Activated CD8-positive, alpha-beta memory T cell treated with anti-CD3 and anti-CD28 coated beads, Interleukin-2, amount 10 ng/mL, durations not matched to agents 7 days and 5 days (primary cell): Measurements from ENCODE around the gene SFT2D1. TPM values are rescaled to one million over a fixed set of nuclear protein-coding genes. Genes with fewer than 3 reads are reported as not detected.
A peak's percentile ranks its signal among the peaks of the same experiment; 100 is the strongest.

Experiments
- ATAC-seq: fragments of 150-1000 bp; cut with Tn5 transposase; one replicate; pipeline ENCODE4 v1.10.0; 2021; ENCODE audit warnings: moderate library complexity
- CTCF ChIA-PET: fragments of 350-600 bp; sonication (Branson Sonifier 250); formaldehyde crosslinking; loops from one replicate; lab custom pipeline; 2021; ENCODE audit warnings: antibody characterized with exemption; lab: Charles Lee
- DNase-seq: peaks from one replicate; pipeline ENCODE4 v3.0.0-alpha.2; 2020
- H3K27ac Mint-ChIP-seq: one replicate; pipeline ENCODE4 v1.8.0; 2021; ENCODE audit warnings: mild to moderate bottlenecking, mixed read lengths
- H3K27me3 Mint-ChIP-seq: one replicate; pipeline ENCODE4 v1.8.0; 2021; ENCODE audit warnings: mixed read lengths
- H3K36me3 Mint-ChIP-seq: one replicate; pipeline ENCODE4 v1.8.0; 2021; ENCODE audit warnings: mild to moderate bottlenecking, mixed read lengths
- H3K4me1 Mint-ChIP-seq: one replicate; pipeline ENCODE4 v1.8.0; 2021; ENCODE audit warnings: mixed read lengths
- H3K4me3 Mint-ChIP-seq: one replicate; pipeline ENCODE4 v1.8.0; 2021; ENCODE audit warnings: mild to moderate bottlenecking, moderate library complexity, mixed read lengths
- H3K9me3 Mint-ChIP-seq: one replicate; pipeline ENCODE4 v1.8.0; 2022; ENCODE audit warnings: low read depth, mixed read lengths
- total RNA-seq, 2 experiments: library from RNA; stranded (reverse); gene quantifications; one replicate each; pipeline ENCODE4 v1.2.3, GENCODE V29; 2021

SFT2D1 gene
- total RNA-seq, 2 experiments from 2014 or later: 35.6 to 40.0 TPM

DNA sequence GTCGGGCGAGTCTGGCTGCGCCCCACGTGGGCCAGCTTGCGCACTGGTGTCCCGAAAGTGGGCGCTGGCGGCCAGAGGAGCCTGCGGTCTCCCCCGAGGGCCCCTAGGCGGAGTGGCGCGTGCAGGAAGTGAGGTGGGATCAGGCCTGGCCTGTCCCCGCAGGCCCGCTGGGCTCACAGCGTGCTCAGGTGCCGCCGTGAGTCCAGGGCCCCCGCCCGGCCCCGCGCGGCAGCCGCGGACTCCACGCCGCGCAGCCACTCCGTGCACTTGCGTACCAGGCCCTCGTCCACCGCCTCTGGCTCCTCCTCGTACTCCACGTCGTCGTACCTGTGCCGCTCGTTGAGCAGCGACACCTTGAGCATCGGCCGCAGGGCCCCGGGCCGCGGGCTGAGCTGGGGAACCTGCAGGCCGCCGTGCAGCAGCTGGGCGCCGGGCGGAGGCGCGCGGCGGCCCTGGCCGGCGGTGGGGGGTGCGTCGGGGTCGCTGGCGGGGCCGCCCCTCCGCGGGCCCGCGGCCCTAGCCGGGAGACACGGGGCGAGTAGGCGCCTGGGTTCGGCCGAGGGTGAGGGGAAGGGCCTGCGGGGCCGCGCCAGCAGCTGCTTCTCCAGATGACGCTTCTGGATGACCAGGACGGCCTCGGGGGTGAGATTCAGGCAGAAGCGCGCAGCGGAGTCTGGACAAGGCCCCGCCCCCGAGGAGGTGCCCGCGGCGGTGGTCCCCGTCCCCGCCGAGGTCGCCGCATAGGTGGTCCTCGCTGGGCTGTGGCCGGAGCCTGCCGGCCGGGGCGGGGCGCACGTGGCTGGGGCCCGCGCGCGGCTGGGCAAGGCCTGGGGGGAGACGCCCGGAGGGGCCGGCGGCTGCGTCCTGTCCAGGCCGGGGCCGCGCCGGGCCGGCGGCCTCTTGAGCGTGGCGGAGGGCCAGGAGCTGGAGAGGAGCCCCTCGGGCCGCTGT, 35.0 kb downstream of the SFT2D1 start:
- peaks cover 66% of the 10 kb centered on the region for H3K27me3 Mint-ChIP-seq
- CTCF ChIA-PET: interaction anchor here (1.0 to 7.4 kb wide), 2 partner anchors 13 to 71 kb away, joined by 3 to 93 read pairs; no protein-coding TSS in a partner anchor
- peaks cover 3% of the 10 kb centered on the region for H3K4me1 Mint-ChIP-seq
- no peak overlapping the region for H3K4me3 Mint-ChIP-seq
- no peak for DNase-seq
- no peak overlapping the region for H3K27ac Mint-ChIP-seq
- peak; percentile 30 for ATAC-seq
- H3K36me3 Mint-ChIP-seq: no peaks in the 10 kb centered on the region
- no peaks in the 10 kb centered on the region for H3K9me3 Mint-ChIP-seq

DNA sequence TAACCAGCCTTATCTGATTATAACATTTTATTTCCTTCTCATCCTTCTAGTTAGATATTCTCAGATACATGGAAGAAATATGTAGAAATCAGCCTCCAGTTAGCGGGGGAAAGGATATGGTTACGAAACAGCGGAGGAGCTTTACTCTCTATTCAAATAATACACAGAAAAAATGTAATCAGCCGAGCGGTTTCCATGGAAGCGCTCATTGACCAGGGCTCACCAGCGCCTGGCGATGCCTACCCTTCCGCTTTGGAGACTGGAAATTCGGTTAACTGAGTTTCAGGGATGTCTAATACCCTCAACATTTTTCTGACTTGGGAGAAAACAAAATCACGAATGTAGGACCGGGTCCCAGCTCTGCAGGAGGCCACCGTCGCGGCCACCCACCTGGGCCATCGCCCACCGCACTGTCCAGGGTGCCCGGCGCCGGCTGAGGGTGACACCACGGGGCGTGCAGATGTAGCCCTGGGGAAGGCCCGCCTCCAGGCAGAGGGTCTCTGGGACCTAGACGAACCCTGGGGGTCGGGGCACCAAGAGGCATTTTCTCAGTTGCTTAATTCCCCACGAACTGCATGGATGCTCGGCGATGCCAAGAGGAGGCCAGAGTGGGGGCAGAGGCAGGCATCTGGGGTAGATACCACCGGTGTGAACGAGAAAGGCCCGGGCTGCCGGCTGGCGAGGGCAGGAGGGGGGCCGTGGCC, 35.8 kb downstream of the SFT2D1 start:
- H3K36me3 Mint-ChIP-seq: no peaks in the 10 kb centered on the region
- CTCF ChIA-PET: interaction anchor here (1.0 kb wide), 1 partner anchor 13 kb away, joined by 3 read pairs; no protein-coding TSS in a partner anchor
- H3K27me3 Mint-ChIP-seq: peaks cover 67% of the 10 kb centered on the region
- no peaks in the 10 kb centered on the region for H3K9me3 Mint-ChIP-seq
- H3K4me1 Mint-ChIP-seq: peaks cover 3% of the 10 kb centered on the region
- H3K27ac Mint-ChIP-seq: no peak overlapping the region
- ATAC-seq (no peak), DNase-seq (no peak)
- H3K4me3 Mint-ChIP-seq: no peak overlapping the region

DNA sequence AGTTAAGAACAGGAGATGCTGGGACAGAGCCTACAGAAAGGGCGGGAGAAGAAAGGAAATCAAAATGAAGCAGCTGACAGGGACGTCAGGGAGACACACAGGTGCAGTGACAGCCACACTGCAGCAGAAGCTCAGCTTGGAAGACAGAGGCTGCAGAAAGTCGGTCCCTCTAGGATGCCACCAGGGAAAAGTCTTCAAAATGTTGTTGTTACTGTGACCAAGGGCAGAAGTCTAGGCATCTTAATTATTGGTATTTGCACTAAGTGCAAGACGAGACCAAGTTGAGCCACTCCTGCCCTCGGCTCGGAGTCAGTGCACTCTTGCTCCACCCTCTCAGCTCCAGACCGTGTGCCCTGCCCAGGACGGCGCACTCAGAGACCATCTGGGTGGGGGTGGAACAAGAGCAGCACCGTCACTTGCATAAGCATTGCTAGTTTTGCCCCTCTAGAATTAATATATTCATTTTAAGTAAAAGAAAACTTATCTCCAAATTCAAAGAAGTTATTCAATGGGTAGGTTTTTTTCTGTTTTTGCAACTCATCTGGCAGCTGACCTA, 36.7 kb downstream of the SFT2D1 start:
- CTCF ChIA-PET: interaction anchor here (1.2 kb wide), 1 partner anchor 30 kb away, joined by 3 read pairs; no protein-coding TSS in a partner anchor
- Mint-ChIP-seq H3K27me3 (peaks cover 64% of the 10 kb centered on the region), H3K36me3 (no peaks in the 10 kb centered on the region), H3K4me1 (peaks cover 3% of the 10 kb centered on the region), H3K4me3 (no peak overlapping the region), H3K27ac (no peak overlapping the region), H3K9me3 (no peaks in the 10 kb centered on the region)
- DNase-seq: no peak
- ATAC-seq: no peak

DNA sequence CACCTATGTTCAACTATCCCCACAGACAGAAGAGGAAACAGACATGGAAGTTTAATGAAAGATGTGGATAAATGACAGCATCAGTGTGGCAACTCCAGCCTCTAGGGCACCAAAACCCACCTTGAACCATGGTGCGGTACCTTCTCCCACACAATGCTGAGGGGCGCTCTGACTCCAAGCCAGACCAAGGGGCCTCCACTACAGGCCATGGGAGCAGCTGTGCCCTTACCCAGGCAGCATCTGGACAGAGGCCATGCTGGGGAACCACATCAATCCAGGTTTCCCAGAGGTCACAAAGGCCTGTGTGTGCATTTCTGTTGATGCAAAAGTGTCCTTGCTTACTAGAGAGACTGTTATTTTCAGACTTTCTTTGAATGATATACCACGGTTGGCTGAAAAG, 38.2 kb downstream of the SFT2D1 start:
- Mint-ChIP-seq H3K27ac (no peak overlapping the region), H3K4me3 (no peak overlapping the region)
- CTCF ChIA-PET: interaction anchor here (1.0 to 1.5 kb wide), 3 partner anchors 9 to 78 kb away, joined by 3 to 5 read pairs (median 3); no protein-coding TSS in a partner anchor

DNA sequence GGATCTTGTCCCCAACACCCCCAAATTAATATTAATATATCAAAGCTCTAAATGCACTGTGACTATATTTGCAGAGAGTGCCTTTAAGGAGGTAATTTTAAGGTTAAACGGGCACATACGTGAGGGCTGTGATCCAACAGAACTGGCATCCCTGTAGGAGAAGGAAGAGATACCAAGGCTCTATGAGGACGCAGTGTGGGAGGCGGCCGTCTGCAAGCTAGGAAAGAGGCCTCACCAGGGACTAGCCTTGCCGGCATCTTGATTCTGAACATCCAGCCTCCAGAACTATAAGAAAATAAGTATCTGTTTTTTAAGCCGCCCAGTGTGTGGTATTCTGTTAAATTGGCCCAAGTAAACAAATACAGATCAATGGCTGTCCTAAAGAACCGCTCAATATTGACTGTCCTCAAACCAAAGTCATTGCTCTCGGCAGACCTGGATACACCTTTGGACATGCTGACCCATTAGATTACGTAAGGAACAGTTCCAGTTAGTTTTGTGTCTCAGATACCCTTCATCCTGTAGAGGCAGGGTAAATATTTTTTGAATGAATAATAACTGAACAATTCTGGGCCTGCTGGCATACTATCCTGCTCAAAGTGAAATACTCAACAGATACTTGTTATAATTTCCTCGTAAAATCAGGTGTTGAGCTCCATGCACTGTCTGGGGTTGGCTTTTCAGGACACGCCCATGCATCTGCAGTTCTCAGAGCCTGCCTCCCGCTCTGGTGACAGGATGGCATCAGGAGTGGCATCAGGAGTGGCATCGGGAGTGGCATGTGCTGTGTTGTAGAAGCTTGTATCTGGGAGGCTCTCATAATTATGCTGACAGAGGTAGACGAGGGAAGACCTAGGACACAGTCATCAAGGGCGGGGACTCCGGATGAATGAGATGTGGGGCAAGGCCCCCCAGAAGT, 40.5 kb downstream of the SFT2D1 start:
- Mint-ChIP-seq H3K27me3 (peaks cover 53% of the 10 kb centered on the region), H3K4me1 (peaks cover 3% of the 10 kb centered on the region), H3K9me3 (no peaks in the 10 kb centered on the region), H3K27ac (no peak overlapping the region), H3K4me3 (no peak overlapping the region), H3K36me3 (no peaks in the 10 kb centered on the region)
- DNase-seq: no peak
- no peak for ATAC-seq
- CTCF ChIA-PET: interaction anchor here (1.3 kb wide), 1 partner anchor 99 kb away, joined by 3 read pairs; no protein-coding TSS in a partner anchor

More for the DNA sequence above, 38.2 kb downstream of the SFT2D1 start:
- peaks cover 55% of the 10 kb centered on the region for H3K27me3 Mint-ChIP-seq
- DNase-seq (no peak), ATAC-seq (no peak)
- no peaks in the 10 kb centered on the region for H3K9me3 Mint-ChIP-seq
- H3K4me1 Mint-ChIP-seq: peaks cover 3% of the 10 kb centered on the region
- H3K36me3 Mint-ChIP-seq: no peaks in the 10 kb centered on the region

DNA sequence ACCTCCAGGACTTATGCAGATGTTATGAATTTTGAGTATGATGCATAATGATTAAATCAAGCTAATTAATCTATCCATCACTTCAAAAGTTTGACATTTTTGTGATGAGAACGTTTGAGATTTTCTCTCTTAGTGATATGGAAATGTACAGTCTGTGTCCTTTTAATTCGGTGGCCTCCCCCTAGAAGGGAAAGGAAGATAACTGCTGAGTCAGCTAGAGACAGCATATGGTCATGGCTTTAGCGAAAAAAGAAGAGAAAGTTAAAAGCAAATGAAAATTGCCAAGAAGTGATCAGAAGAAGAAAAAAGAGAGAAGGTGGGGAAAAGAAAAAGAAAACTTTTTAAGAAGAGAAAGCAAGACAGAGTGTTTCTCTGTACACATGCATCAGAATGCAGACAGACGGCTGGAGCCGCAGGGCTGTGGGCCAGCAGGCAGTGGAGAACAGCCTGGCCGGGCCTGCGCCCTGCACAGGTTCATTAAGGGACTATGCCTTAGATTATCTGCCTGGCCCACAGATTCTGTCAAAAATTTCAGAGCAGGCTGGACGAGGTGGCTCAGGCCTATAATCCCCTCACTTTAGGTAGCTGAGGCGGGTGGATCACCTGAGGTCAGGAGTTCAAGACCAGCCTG, 41.9 kb downstream of the SFT2D1 start:
- no peak for ATAC-seq

DNA sequence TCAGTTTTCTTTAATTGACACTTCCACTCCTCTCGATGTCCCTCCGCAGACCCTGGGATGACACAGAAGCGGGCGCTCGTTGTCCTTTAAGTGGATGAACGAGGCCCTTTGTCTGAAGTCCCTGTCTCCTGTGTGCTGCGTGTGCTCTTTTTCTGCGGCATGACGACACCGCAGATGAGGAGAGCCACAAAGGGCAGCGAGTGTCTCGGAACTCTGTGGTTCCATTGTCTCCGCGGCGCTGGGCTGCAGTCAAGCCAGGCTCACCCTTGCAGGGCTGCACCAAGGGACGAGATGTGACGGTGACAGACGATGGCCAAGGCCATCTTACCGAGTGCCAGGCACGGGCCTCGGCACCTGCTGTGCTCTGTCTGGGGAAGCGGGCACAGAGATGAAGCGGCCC, 44.7 kb downstream of the SFT2D1 start:
- Mint-ChIP-seq H3K36me3 (no peaks in the 10 kb centered on the region), H3K4me1 (peaks cover 3% of the 10 kb centered on the region), H3K4me3 (no peak overlapping the region), H3K27me3 (peaks cover 50% of the 10 kb centered on the region), H3K9me3 (no peaks in the 10 kb centered on the region), H3K27ac (no peak overlapping the region)
- DNase-seq (no peak), ATAC-seq (no peak)
- CTCF ChIA-PET: interaction anchor here (1.9 kb wide), 1 partner anchor 84 kb away, joined by 5 read pairs; no protein-coding TSS in a partner anchor

More for the DNA sequence above, 41.9 kb downstream of the SFT2D1 start:
- Mint-ChIP-seq H3K9me3 (no peaks in the 10 kb centered on the region), H3K4me1 (no peaks in the 10 kb centered on the region), H3K27ac (no peak overlapping the region), H3K4me3 (no peak overlapping the region), H3K27me3 (peaks cover 54% of the 10 kb centered on the region), H3K36me3 (no peaks in the 10 kb centered on the region)
- CTCF ChIA-PET: interaction anchor here (0.7 kb wide), 1 partner anchor 12 kb away, joined by 3 read pairs; no protein-coding TSS in a partner anchor
- no peak for DNase-seq

DNA sequence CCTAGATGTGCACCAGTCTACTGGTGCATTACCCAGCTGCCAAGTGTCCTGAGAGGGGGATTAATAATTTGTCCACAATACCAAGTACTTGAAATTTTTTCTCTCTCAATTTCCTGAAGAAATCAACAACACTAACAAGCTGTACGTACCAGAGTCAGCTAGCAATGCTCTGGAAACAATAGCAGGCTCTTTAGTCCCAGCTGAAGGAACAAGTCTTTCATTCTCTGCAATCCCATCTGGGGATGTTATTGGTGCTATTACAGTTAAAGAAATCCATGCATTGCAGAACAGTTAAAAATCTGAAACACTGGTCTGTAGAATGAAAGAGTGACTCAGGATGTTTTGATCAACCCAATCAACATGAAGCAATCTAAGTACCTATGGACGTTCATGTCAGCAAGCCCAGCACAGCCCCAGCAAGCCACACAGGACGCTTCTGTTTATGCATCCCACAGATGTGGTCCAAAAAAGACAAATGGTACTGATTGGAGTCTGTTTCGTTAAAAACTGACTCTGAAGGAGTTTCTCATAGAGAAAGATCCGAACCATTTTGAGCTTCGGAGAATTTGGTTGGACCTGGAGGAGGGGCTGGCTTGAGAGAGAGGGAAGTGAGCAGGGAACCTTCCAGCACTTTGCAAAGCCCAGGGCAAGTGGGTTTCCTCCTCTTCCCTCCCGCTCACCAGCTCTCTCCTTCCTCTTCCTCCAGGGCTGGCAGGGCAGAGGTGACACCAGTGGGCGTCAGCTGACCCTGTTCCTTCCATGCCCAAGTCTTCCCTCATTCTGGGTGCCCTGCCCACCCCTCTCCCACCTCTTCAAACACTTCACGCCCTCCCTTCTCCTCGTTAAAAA, 46.1 kb downstream of the SFT2D1 start:
- Mint-ChIP-seq H3K27ac (no peak overlapping the region), H3K9me3 (no peaks in the 10 kb centered on the region), H3K36me3 (no peaks in the 10 kb centered on the region), H3K4me1 (peaks cover 5% of the 10 kb centered on the region), H3K4me3 (no peak overlapping the region), H3K27me3 (peaks cover 58% of the 10 kb centered on the region)
- no peak for DNase-seq
- no peak for ATAC-seq
- CTCF ChIA-PET: interaction anchor here (1.2 to 1.9 kb wide), 2 partner anchors 14 to 85 kb away, joined by 3 to 5 read pairs; no protein-coding TSS in a partner anchor

DNA sequence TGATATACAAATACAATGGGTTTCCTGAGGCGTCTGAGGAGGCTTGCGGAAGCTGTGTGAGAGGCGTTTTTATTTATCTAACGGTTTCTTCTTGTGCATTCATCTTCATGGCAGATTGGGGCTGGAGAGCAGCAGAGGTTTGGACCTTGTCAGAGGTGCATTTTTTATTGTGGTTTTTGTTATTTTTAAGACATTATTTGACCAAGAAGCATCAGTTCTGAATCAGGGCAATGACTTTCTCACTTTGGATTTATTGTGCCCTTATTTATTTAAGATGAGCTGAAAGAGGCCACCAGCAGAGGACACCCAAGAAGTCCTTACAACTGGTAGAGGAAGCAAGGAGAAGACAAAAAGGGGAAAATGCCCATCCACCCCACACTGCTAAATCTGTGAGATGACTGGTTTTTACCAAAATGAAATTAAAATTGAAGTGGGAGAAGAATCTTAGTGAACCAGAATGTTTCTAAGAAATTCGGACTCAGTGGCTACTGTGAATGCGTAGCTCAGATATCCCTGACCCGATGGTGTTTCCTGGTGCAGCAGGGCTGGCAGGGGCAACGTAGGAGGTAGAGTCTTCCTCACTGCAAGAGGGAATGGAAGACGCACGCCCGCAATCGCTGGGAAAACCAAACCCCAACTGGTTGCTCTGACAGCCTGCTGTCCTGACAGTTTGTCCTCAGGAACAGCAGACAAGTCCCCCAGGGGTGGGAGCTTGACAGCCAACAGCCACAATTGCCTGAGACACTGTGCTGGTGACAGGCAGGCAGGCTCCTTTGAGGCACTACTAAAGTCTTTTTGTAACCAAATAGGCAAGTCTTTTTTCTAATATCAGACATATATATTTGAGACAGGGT, 48.4 kb downstream of the SFT2D1 start:
- peaks cover 5% of the 10 kb centered on the region for H3K4me1 Mint-ChIP-seq
- CTCF ChIA-PET: interaction anchor here (0.7 to 1.4 kb wide), 4 partner anchors 13 to 87 kb away, joined by 3 to 4 read pairs (median 3); no protein-coding TSS in a partner anchor
- peaks cover 67% of the 10 kb centered on the region for H3K27me3 Mint-ChIP-seq
- no peak for ATAC-seq
- no peak overlapping the region for H3K4me3 Mint-ChIP-seq
- H3K9me3 Mint-ChIP-seq: no peaks in the 10 kb centered on the region
- H3K27ac Mint-ChIP-seq: no peak overlapping the region
- H3K36me3 Mint-ChIP-seq: no peaks in the 10 kb centered on the region
- DNase-seq: no peak

DNA sequence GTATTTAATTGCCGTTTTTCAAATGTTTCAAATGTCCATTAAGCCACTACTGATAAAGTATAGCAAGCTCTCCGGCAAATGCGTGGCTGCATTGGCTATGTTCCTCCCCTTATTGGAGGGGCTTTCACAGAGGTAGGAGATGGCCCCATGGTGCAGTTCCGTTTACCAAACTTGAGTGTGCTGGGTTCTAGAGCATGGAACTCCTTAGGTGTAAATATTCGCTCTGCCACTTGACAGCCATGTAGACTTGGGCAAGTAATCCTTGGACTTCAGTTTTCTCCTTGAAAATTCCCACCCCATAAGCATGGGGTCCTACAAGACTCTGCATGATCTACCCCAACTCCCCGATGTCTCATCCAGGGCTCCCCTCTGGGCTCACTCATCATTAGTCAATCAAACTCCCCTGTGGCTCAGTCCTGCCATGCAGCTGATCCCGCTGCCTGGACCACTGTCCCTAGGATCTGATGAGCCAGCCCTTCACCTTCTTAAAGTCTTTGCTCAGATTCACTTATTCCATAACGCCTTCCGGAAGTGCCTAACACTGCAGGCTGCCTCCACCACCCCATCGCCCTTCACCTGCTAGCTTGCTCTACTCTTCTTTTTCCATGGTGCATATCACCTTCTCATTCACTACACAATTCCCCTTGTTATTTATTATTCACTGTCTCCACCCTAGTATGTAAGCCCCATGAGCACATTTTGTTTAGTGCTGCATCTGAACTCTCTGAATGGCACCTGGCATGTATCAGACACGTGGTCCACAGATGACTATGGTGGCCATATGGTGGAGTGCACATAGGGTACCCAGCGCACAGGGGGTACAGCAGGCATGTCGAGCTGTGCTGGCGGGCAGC, 52.9 kb downstream of the SFT2D1 start:
- peak; percentile 72 for ATAC-seq
- CTCF ChIA-PET: interaction anchor here (0.7 to 1.3 kb wide), 2 partner anchors 13 to 111 kb away, joined by 3 to 4 read pairs; no protein-coding TSS in a partner anchor
- no peaks in the 10 kb centered on the region for H3K9me3 Mint-ChIP-seq

More for the DNA sequence above, 52.9 kb downstream of the SFT2D1 start:
- Mint-ChIP-seq H3K27me3 (peaks cover 51% of the 10 kb centered on the region), H3K4me1 (peaks cover 5% of the 10 kb centered on the region), H3K36me3 (no peaks in the 10 kb centered on the region), H3K27ac (no peak overlapping the region), H3K4me3 (no peak overlapping the region)
- no peak for DNase-seq
